DND-41 (cell line): ENCODE results near the gene EXOC4.

Experiments
- ATAC-seq: fragments of 200-7000 bp; cut with Tn5 transposase; 3 replicates; pipeline ENCODE4 v1.9.1; 2021; ENCODE audit warnings: low read depth; ENCODE audit not compliant: insufficient read depth
- DNase-seq: peaks from one replicate; pipeline ENCODE4 v3.0.0-alpha.2; 2020
- H2AFZ ChIP-seq: 2 replicates; pipeline ENCODE4 v1.6.0; 2012; ENCODE audit warnings: low read depth, low read length
- H3K27ac ChIP-seq: 2 replicates; pipeline ENCODE4 v1.5.1; 2012; ENCODE audit warnings: low read length, inconsistent platforms
- H3K27me3 ChIP-seq: fragments of 200-600 bp; sonication (generic); 2 replicates; pipeline ENCODE4 v1.6.0; 2012; ENCODE audit warnings: low read length, mild to moderate bottlenecking, inconsistent platforms; ENCODE audit not compliant: insufficient read depth, poor library complexity
- H3K36me3 ChIP-seq: 2 replicates; pipeline ENCODE4 v1.5.1; 2012; ENCODE audit warnings: low read length, inconsistent platforms; ENCODE audit not compliant: insufficient read depth
- H3K4me1 ChIP-seq: 2 replicates; pipeline ENCODE4 v1.5.1; 2012; ENCODE audit warnings: mild to moderate bottlenecking, low read length; ENCODE audit not compliant: insufficient read depth
- H3K4me2 ChIP-seq: 2 replicates; pipeline ENCODE4 v1.6.0; 2012; ENCODE audit warnings: mild to moderate bottlenecking, moderate library complexity, low read length, inconsistent platforms; ENCODE audit not compliant: insufficient read depth
- H3K4me3 ChIP-seq, 2 experiments: fragments of 200-600 bp in 1 of 2; shearing (Covaris generic) in 1 of 2; 2 replicates each; pipeline ENCODE4 v1.5.1; 2012 to 2016; ENCODE audit warnings: inconsistent platforms in 2 of 2, low read length in 2 of 2, mild to moderate bottlenecking in 2 of 2, low read depth in 1 of 2, moderate library complexity in 1 of 2
- H3K79me2 ChIP-seq: 2 replicates; pipeline ENCODE4 v1.6.0; 2012; ENCODE audit warnings: low read length, inconsistent platforms; ENCODE audit not compliant: insufficient read depth
- H3K9ac ChIP-seq: 2 replicates; pipeline ENCODE4 v1.6.0; 2012; ENCODE audit warnings: low read depth, mild to moderate bottlenecking, inconsistent platforms, low read length, moderate library complexity
- H3K9me3 ChIP-seq: 2 replicates; pipeline ENCODE4 v1.5.1; 2012; ENCODE audit warnings: low read length, moderate library complexity, mild to moderate bottlenecking, inconsistent platforms; ENCODE audit not compliant: insufficient read depth, severe bottlenecking
- H4K20me1 ChIP-seq: 2 replicates; pipeline ENCODE4 v1.6.0; 2012; ENCODE audit warnings: low read length; ENCODE audit not compliant: insufficient read depth
- EZH2 ChIP-seq: IDR thresholded peaks from 3 replicates; pipeline ENCODE4 v1.6.1; 2012; ENCODE audit warnings: borderline replicate concordance, low read depth, mild to moderate bottlenecking, moderate library complexity, low read length, inconsistent platforms; ENCODE audit not compliant: severe bottlenecking
- TF ChIP-seq, protein P1 (sequence below): IDR thresholded peaks from 2 replicates; pipeline ENCODE4 v1.5.1; 2012; ENCODE audit warnings: borderline replicate concordance, low read length, moderate library complexity, mild to moderate bottlenecking; ENCODE audit not compliant: poor library complexity, severe bottlenecking; ENCODE audit errors: extremely low read depth

The EXOC4 gene

DNA sequence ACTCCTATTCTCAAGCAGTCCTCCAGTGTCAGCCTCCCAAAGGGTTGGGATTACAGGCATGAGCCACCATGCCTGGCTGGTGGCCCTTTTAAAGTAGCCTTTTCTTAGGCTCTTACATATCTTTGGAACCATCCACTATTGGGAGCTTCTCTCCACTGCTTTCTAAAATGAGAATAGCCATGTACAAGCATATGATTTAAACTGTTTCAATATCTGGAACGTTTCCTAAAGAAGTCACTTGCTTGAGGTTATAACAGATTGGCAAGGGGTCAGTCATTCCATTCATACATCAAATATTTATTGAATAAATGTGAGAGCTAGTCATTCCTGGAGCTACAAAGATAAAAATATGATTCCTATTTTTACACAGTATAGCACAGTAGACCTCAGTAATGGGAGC is 776.9 kb downstream of the EXOC4 start:
- no peaks in the 10 kb centered on the region for H3K79me2 ChIP-seq
- no peaks in the 10 kb centered on the region for H3K27me3 ChIP-seq
- no peaks in the 10 kb centered on the region for H4K20me1 ChIP-seq
- H3K4me2 ChIP-seq = no peak overlapping the region
- H3K27ac ChIP-seq = no peak overlapping the region
- ATAC-seq (no peak), DNase-seq (no peak)
- no peak overlapping the region for H3K9ac ChIP-seq
- peaks cover 24% of the 10 kb centered on the region for H3K4me1 ChIP-seq
- TF ChIP-seq, protein P1, sequence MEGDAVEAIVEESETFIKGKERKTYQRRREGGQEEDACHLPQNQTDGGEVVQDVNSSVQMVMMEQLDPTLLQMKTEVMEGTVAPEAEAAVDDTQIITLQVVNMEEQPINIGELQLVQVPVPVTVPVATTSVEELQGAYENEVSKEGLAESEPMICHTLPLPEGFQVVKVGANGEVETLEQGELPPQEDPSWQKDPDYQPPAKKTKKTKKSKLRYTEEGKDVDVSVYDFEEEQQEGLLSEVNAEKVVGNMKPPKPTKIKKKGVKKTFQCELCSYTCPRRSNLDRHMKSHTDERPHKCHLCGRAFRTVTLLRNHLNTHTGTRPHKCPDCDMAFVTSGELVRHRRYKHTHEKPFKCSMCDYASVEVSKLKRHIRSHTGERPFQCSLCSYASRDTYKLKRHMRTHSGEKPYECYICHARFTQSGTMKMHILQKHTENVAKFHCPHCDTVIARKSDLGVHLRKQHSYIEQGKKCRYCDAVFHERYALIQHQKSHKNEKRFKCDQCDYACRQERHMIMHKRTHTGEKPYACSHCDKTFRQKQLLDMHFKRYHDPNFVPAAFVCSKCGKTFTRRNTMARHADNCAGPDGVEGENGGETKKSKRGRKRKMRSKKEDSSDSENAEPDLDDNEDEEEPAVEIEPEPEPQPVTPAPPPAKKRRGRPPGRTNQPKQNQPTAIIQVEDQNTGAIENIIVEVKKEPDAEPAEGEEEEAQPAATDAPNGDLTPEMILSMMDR = no peak
- no peak for TF ChIP-seq EZH2
- no peak overlapping the region for H2AFZ ChIP-seq
- H3K4me3 ChIP-seq = no peak overlapping the region
- H3K9me3 ChIP-seq = no peaks in the 10 kb centered on the region
- no peaks in the 10 kb centered on the region for H3K36me3 ChIP-seq

DNA sequence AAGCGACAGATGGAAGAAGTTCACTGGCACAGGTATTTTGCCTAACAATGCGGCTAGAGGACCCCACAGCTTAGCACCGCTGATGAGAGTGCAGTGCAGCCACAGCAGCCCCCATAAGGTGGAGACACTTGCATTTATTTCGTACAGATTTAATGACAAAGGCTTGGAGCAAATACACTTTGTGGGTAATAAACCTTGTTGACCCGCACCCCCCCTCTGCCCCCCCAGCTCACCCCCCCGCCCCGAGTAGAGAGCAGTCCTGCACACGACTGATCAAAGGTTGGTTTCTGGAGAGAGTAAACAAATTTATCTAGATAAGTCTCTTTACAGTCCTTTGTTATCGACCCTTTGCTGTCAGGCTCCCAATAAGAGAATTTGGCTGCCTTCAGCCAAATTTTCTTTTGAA is 777.6 kb downstream of the EXOC4 start:
- H3K36me3 ChIP-seq = no peaks in the 10 kb centered on the region
- H3K9me3 ChIP-seq = no peaks in the 10 kb centered on the region
- TF ChIP-seq, protein P1 = no peak
- TF ChIP-seq EZH2 = no peak
- no peak overlapping the region for H3K4me2 ChIP-seq
- no peak overlapping the region for H2AFZ ChIP-seq
- DNase-seq (no peak), ATAC-seq (no peak)
- H3K9ac ChIP-seq = no peak overlapping the region
- no peak overlapping the region for H3K4me3 ChIP-seq
- peaks cover 24% of the 10 kb centered on the region for H3K4me1 ChIP-seq
- H3K79me2 ChIP-seq = no peaks in the 10 kb centered on the region
- H3K27me3 ChIP-seq = no peaks in the 10 kb centered on the region
- no peak overlapping the region for H3K27ac ChIP-seq
- H4K20me1 ChIP-seq = no peaks in the 10 kb centered on the region

DNA sequence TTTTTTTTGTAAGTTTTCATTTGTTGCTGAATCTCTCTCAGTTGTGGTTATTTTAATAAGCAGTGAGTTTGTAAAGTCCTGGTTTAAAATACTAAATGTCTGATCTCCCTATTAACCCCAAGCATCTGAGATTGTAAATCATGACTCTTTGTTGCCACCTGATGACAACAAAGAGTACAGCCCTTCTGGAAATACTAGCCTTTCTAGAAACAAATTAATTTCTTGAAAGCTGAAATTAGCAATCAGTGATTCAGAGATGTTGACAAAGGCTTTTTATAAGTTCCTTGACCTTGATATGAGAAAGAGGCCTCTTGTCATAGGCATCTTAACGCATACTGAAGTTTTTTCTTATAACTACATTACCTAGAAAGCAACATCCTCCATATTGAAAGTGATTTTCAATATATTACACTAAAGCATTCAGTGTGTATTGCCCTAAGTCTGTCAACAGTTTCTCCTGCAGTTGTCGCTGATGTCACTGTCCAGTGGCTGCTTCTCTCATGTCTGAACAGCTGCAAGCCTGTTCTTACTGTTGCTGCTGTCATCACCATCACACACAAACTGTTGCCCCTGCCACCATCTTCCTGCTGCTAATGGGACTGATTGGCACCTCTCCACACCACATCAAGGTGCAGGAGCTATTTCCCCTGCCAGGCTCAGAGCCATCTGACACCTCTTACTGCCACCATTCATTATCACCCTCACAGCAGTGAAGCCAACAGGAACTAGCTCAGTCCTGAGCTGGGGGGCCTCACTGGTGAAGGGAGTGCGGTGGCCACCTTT is 779.1 kb downstream of the EXOC4 start:
- no peak overlapping the region for H2AFZ ChIP-seq
- H4K20me1 ChIP-seq = no peaks in the 10 kb centered on the region
- H3K4me2 ChIP-seq = peak overlapping the region; percentile 1; the same call in 1 of the 2 replicates
- H3K27ac ChIP-seq = peak overlapping the region; percentile 58
- peak; percentile 84 for DNase-seq
- no peaks in the 10 kb centered on the region for H3K79me2 ChIP-seq
- ATAC-seq = peak; percentile 98
- no peaks in the 10 kb centered on the region for H3K36me3 ChIP-seq
- peaks cover 24% of the 10 kb centered on the region for H3K4me1 ChIP-seq
- no peak overlapping the region for H3K9ac ChIP-seq
- H3K27me3 ChIP-seq = no peaks in the 10 kb centered on the region
- no peak overlapping the region for H3K4me3 ChIP-seq
- H3K9me3 ChIP-seq = no peaks in the 10 kb centered on the region
- TF ChIP-seq, protein P1 = peak; percentile 57
- no peak for TF ChIP-seq EZH2
